Kidney epithelial cell (primary cell): ENCODE measurements around the gene CZIB. TPM values are rescaled to one million over a fixed set of nuclear protein-coding genes. Genes with fewer than 3 reads are reported as not detected.

ENCODE experiments used
- DNase-seq: peaks from one replicate; pipeline ENCODE4 v3.0.0-alpha.2; 2010; ENCODE audit warnings: low read depth
- H3K27me3 ChIP-seq: 2 replicates; pipeline ENCODE4 v1.6.0; 2011; ENCODE audit warnings: low read length; ENCODE audit not compliant: control insufficient read depth, insufficient read depth
- H3K36me3 ChIP-seq: 2 replicates; pipeline ENCODE4 v1.5.1; 2011; ENCODE audit warnings: low read length; ENCODE audit not compliant: control insufficient read depth, insufficient read depth
- H3K4me3 ChIP-seq: 2 replicates; pipeline ENCODE4 v1.5.1; 2011; ENCODE audit warnings: low read depth, mild to moderate bottlenecking, control low read depth, low read length
- total RNA-seq: library from RNA; depleted of rRNA; stranded (reverse); fragments of >200 nt; gene quantifications from 2 replicates; pipeline ENCODE4 v1.2.3, GENCODE V29; 2015
- TF ChIP-seq, protein P1 (sequence below): IDR thresholded peaks from 2 replicates; pipeline ENCODE4 v1.5.1; 2011; ENCODE audit warnings: mild to moderate bottlenecking, moderate library complexity, low read length, control low read depth, inconsistent platforms; ENCODE audit not compliant: insufficient read depth, poor library complexity, severe bottlenecking

The CZIB gene
- total RNA-seq, result 54.8 and 55.9 TPM in 2 replicates

DNA sequence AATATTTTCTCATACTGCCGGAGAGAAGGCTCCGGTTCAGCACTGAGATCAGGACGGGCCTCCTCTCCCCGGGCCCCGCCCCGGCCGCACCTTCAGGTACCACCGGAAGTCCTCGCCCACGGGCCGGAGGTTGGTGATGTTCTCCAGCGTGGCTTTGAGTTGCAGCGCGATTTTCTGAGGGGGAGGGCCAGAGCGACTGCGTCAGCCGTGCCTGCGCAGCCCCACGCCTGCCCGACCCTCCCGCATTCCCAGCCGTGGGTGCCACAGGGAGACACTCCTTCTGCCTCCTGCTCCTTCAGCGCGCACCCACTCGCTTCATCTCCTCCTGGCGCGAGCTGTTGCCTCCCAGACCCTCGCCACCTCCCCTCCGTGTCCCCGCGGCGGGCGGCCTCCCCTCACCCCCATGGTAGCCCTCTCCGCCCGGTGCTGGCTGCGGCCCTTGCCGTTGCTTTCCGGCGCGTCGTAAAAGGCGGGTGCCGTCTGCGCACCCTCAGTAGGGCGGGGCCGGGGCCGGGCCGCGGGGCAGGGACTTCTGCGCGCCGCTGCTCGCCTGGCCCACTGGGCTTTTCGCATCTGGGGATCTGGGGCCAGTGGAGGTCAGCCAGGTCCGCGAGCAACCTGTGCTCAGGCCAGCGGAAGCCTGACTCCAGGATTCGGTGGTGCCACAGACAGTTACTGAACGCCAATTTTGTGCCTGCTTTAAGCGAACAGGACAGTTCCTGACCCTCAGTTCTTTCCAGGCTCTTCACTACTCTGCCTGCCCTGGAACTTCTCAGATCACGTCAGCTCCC is at the start of gene CZIB:
TSS of gene CZIB (minus strand) at position 464 of the 791 bp plus-strand sequence. CDS start at position 405, 59 bp downstream.
- no peaks in the 10 kb centered on the region for H3K36me3 ChIP-seq
- TF ChIP-seq, protein P1, sequence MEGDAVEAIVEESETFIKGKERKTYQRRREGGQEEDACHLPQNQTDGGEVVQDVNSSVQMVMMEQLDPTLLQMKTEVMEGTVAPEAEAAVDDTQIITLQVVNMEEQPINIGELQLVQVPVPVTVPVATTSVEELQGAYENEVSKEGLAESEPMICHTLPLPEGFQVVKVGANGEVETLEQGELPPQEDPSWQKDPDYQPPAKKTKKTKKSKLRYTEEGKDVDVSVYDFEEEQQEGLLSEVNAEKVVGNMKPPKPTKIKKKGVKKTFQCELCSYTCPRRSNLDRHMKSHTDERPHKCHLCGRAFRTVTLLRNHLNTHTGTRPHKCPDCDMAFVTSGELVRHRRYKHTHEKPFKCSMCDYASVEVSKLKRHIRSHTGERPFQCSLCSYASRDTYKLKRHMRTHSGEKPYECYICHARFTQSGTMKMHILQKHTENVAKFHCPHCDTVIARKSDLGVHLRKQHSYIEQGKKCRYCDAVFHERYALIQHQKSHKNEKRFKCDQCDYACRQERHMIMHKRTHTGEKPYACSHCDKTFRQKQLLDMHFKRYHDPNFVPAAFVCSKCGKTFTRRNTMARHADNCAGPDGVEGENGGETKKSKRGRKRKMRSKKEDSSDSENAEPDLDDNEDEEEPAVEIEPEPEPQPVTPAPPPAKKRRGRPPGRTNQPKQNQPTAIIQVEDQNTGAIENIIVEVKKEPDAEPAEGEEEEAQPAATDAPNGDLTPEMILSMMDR, result no peak

DNA sequence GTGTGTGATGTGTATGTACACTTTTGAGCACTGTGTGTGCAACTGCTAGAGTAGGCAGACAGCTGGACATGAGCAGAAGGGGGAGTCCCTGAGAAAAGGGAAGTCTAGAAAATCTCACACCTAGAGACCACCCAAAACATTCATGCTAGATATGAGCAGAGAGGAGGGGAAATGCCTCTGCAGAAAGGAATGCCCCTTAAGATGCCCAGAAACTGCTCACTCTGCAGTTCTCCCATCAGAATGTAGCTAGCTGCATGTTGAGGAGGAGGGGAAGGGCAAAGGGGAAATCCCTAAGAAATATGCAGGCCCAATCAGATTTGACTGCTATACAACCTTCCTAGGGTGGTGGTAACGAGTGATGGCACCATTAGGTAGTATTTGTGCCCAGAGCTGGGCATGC is 49.7 kb upstream of the CZIB start:
- TF ChIP-seq, protein P1, result no peak
- peaks cover 2% of the 10 kb centered on the region for H3K36me3 ChIP-seq
- no peak for DNase-seq

More for the DNA sequence above, at the start of gene CZIB:
- Histone ChIP-seq H3K27me3 (no peaks in the 10 kb centered on the region), H3K4me3 (peak within 1 kb of the TSS; percentile 89)
- DNase-seq, result peak; percentile 65

DNA sequence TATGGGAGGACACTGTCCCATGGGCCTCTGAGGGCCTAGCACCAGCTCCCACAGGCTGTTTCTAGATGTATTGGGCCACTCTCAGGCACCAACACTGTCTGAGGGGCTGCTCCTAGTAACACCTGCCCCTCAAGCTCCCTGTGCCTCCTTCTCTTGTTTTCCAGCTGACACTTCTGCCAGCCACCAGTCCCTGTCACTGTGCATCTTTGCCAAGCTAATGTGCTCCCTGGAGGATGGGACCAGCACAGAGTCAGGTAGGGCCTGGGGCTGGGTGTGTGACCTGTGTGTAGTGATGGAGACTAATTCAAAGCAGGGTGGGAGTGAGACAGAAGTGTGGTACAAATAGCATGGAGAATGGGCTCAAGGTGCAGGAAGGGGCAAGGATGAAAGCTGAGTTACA is 47.3 kb upstream of the CZIB start:
- DNase-seq, result no peak
- H3K4me3 ChIP-seq, result no peak overlapping the region
- H3K27me3 ChIP-seq, result no peaks in the 10 kb centered on the region
- H3K36me3 ChIP-seq, result peaks cover 8% of the 10 kb centered on the region
- TF ChIP-seq, protein P1, result no peak

More for the DNA sequence above, 49.7 kb upstream of the CZIB start:
- Histone ChIP-seq H3K4me3 (no peak overlapping the region), H3K27me3 (no peaks in the 10 kb centered on the region)

DNA sequence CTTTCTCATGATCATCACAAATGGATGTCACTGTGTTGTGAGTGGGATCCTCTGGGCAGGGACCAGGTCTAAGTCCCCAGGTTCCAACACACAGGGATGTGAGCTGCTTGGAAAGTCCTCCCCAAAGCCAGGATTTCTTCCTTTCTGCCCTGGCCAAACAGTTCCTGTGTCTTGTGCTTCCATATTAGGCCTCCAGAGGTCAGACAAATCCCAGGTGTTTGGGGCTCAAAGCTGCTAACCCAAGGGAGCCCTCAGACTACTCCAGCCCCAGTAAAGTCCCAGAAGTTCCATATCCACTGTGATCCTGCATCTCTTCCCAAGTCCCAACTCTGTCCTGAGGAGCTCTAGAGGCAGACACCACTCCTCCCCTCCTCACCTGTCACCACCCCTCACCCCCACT is 45.6 kb upstream of the CZIB start:
- DNase-seq, result no peak
- peaks cover 8% of the 10 kb centered on the region for H3K36me3 ChIP-seq
- TF ChIP-seq, protein P1, result peak; percentile 13
- H3K4me3 ChIP-seq, result no peak overlapping the region
- H3K27me3 ChIP-seq, result no peaks in the 10 kb centered on the region

DNA sequence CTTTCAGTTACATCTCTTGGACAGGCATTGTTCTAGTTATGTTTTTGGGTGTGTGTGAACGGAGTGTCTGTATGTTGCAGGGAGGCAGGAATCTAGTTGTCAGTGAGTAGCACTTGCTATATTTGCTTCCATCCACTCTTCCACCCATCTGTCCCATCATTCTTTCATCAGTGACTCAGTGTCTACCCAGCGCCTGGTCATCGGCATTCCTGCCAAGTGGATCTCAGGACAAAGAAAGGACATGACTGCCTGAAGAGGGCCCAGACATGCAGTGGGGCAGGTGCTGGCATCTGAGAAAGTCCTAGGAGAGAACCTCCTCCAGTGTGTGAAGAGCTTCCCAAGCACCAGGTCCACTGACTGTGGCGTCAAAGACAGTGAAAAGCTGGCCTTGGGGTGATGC is 45.1 kb upstream of the CZIB start:
- DNase-seq, result no peak
- TF ChIP-seq, protein P1, result no peak
- Histone ChIP-seq H3K36me3 (peaks cover 8% of the 10 kb centered on the region), H3K4me3 (no peak overlapping the region), H3K27me3 (no peaks in the 10 kb centered on the region)

DNA sequence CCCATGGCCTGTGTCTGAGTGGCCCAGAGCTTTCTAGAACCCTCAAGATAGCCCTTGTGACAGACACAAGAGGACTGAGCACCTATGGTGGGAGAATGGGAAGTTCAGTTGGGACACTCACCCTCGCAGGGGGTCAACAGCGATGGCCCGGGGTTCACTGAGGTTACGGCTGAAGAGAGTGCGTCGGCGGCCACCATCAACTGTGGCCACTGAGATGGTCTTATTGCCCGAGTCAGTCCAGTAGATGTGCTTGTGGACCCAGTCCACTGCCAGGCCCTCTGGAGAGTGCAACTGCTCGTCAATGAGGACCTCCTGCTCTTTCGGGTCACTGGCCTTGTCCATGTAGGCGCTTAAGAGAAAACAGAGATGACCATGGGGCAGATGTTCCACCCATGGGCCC is 43.6 kb upstream of the CZIB start:
- DNase-seq, result no peak
- no peaks in the 10 kb centered on the region for H3K27me3 ChIP-seq
- H3K4me3 ChIP-seq, result no peak overlapping the region
- H3K36me3 ChIP-seq, result peaks cover 8% of the 10 kb centered on the region
- TF ChIP-seq, protein P1, result no peak
